Measurements from ENCODE around the gene NUDT16L1.

The NUDT16L1 gene

DNA sequence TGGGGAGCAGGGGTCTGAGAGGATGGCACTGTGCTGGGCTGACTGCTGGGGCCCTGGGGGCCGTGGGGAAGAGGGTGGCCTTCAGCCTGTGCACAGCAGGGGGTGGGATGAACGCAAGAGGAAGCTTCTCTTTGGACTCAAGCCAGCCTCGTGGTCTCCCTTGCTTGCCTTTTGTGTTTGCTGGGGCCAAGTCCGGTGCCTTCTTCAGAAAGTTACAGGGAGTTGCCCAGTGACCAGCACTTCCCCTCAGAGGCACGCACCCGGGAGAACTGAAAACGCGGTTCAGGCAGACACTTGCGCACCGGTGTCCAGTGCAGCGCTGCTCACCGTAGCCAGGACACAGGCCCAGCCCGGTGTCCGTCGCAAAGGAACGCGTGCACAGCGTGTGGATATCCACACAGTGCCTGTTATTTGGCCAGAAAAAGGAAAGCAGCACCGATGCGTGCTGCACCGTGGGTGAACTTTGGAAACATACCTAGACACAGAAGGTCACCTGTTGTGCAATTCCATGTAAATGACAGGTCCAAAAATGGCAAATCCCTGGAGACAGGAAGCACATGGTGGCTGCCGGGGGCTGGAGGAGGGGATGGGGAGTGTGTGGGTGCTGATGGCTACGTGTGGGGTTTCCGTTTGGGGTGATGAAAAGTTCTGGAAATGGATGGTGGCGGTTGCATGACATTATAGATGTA, 29.4 kb upstream of the NUDT16L1 start:
- FAIRE-seq (no peak), DNase-seq (ENCODE audit: insufficient read length, low spot score) (no peak)

DNA sequence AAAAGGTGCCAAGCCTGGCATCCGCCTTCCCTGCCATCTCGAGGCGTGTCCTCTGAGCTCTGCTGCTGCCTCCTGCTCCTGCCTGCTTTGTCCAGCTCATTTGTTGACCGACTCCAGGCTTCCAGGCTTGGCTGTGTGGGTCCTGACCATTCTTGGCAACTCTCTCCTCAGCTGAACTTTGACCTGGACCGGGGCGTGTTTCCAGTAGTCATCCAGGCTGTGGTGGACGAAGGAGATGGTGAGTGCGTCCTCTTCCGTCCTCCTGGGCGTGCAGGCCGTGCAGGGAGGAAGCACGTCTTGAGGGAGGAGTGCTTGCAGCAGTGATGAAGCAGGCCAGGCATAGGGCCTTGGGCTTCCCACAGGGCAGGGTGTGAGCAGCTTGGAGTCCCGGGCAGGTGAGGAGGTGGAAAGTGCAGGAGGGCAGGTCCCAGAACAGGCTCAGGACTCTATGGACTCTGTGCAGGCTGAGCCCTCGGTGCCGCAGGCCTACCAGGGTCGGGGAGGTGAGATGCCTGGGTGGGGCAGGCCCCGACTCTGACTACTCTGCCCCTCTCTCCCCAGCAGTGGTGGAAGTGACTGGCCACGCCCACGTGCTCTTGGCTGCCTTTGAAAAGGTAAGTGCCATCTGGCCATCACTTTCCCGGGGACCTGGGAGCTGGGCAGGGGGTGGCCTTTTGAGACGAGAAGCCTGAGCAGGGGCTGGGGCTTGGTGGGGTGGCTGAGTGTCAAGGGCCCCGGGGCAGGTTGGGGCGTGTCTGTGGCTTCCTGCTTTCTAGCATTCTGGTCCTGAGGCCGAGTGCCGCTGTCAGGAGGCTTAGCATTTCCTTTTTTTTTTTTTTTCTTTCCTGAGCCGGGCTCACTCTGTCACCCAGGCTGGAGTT, 28.6 kb upstream of the NUDT16L1 start:
- FAIRE-seq (no peak), DNase-seq (ENCODE audit: insufficient read length, low spot score) (no peak)

GRCh38 chr16:4666537-4667202, 26.7 kb upstream of the NUDT16L1 start:
- FAIRE-seq, result no peak

DNA sequence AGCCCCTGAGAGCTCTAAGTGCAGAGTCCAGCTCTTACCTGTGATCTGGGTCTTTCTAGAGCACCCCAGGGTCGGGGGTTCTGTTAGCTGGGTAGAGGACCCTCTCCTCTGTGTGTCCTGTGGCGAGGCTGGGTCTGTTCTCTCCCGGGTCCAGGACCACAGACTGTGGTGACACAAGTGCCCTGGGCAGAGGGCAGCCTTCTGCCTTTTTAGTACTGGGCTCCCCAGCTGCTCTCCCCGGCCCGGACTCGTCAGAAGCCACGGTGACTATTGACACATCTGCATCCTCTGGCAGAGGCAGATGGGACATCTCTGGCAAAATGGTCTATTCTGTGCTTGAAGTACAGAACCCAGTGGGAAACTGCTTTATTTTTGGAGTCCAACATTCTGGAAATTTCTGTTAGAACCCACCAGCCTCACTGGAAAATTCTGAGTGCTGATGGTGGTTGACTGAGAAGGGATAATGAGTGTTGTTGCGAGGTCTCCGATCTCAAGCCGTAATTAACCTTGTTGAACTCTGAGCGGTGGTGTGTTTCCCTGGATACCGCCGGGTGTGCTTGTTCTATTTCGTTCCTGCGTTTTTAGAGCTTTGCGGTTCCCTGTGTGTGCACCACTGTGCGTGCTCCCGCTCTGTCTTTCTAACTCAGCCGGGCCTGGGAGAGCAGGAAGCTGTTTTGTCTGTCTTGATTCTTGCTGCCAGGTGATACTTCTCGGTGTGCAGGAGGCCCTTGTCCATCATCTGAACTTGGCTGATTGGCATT, 26.0 kb upstream of the NUDT16L1 start:
- FAIRE-seq, result no peak
- no peak for DNase-seq (ENCODE audit: insufficient read length, low spot score)

More at GRCh38 chr16:4666537-4667202, 26.7 kb upstream of the NUDT16L1 start:
- no peak for DNase-seq (ENCODE audit: insufficient read length, low spot score)

DNA sequence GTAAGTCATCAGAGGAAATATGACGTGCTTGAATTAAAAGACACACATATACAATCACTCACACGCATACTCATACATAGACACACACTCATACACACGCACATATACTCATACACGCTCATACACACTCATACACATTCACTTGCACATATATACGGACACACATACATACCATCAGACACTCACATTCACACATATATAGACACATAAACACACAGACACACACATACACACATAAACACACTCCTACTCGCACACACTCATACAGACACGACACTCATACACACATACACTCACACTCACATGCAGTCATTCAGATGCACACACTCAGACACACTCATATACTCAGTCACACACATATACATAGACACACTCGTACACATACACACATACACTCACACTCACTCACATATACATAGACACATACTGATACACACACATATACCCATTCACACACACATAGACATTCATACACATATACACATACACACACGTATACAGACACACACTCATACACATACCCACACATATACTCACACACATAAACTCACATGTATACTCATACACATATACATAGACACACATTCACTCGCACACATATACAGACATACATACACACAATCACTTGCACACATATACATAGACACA, 24.9 kb upstream of the NUDT16L1 start:
- DNase-seq (ENCODE audit: insufficient read length, low spot score) (no peak), FAIRE-seq (peak; percentile 90)

- peak; percentile 28 for FAIRE-seq
- no peak for DNase-seq (ENCODE audit: insufficient read length, low spot score)
These were observed 19.8 kb upstream of the NUDT16L1 start for GRCh38 chr16:4673387-4674046.

- DNase-seq (ENCODE audit: insufficient read length, low spot score), result no peak
- no peak for FAIRE-seq
These were observed 18.3 kb upstream of the NUDT16L1 start for GRCh38 chr16:4674926-4675530.

GRCh38 chr16:4675864-4676786, 17.2 kb upstream of the NUDT16L1 start:
- no peak for FAIRE-seq
- DNase-seq (ENCODE audit: insufficient read length, low spot score), result no peak

DNA sequence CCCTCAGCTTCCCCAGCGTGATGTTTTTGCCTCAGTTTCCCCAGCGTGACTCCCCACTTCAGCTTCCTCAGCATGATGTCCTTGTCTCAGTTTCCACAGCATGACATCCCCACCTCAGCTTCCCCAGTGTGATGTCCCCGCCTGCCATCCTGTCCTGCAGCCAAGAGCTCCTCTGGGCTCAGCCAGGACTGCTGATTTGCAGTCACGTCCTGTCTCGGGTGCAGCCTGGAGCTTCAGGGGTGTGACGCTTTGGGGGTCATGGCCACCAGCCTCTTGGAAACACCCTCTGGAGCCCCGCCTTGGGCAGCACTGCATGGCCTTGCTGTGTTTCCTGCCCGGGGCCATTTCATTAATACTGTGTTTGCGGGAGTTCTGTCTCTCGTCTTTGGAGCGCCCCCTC, 16.5 kb upstream of the NUDT16L1 start:
- DNase-seq (ENCODE audit: insufficient read length, low spot score), result no peak
- FAIRE-seq, result no peak

DNA sequence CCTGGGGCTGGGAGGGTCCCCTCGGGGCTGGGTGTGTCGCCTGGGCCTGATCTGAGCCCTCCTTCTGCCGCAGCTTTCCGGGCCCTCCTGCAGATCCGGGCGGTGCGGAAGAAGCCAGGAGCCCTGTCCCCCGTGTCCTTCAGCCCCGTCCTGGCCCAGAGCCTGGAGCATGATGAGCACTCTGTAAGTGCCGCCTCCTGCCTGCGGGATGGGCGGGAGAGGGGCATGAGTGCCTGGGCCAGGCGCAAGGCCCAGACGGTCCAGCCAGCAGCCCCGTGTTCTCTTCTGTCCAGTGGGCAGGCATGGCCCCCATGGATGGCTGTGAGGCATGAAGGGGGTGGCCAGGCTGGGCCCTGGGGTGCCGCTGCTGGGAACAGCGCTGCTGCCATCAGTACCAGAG, 16.0 kb upstream of the NUDT16L1 start:
- FAIRE-seq (no peak), DNase-seq (ENCODE audit: insufficient read length, low spot score) (no peak)

- FAIRE-seq, result no peak
These were observed 15.4 kb upstream of the NUDT16L1 start for GRCh38 chr16:4677994-4678393.

GRCh38 chr16:4678596-4678995, 14.8 kb upstream of the NUDT16L1 start:
- DNase-seq (ENCODE audit: insufficient read length, low spot score) (no peak), FAIRE-seq (no peak)

More at GRCh38 chr16:4677994-4678393, 15.4 kb upstream of the NUDT16L1 start:
- DNase-seq (ENCODE audit: insufficient read length, low spot score), result no peak

GRCh38 chr16:4679156-4679849, 14.1 kb upstream of the NUDT16L1 start:
- DNase-seq (ENCODE audit: insufficient read length, low spot score), result no peak
- FAIRE-seq, result no peak

GRCh38 chr16:4679850-4680636, 13.3 kb upstream of the NUDT16L1 start:
- no peak for DNase-seq (ENCODE audit: insufficient read length, low spot score)
- no peak for FAIRE-seq

DNA sequence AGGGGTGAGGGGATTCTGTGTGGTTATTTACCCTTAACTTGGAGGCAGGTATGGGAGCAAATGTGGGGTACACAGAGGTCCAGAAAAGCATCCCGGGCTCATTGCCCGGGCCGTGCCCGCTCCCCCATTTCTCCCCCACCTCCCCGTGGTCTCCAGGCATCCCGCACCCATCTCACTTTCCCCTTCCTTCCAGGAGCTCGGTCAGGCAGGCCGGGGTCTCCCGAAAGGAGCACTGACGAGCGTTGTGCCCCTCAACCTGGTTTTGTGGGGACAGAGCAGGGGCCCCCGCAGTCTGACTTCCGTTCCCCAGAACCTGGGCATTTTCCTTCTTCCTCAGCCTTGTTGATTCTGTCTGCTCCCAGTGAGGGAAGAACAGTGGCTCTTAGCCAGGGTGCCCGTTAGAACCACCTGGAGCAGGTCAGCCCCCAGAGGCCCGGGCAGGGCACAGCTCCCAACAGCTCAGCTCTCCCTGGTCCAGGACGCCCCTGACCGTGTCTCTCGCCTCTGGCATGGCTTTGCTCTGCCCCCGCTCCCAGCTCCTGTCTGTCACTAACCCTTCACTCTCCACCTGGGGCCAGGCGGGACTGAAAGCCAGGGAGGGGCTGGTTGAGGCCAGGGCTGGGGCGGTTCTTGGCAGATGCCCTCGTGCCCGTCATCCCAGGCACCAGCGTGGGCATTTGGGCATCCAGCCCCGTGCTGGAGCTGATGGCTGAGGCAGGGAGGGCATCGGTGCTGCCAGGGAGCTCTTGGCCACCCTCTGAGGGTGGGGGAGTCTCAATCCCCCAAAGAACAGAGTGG, 12.5 kb upstream of the NUDT16L1 start:
- no peak for DNase-seq (ENCODE audit: insufficient read length, low spot score)
- FAIRE-seq, result no peak

GRCh38 chr16:4681471-4682083, 11.8 kb upstream of the NUDT16L1 start:
- FAIRE-seq, result no peak
- DNase-seq (ENCODE audit: insufficient read length, low spot score), result no peak

All from HTR-8/SVneo (cell line).